ENCODE data around the gene PDZD2.
"Not testable (repeated sequence)": the region's sequence is repeated elsewhere in the genome, so short reads cannot be mapped to it uniquely, and the experiment has no call there.

PDZD2 gene

GRCh38 chr5:31987985-31988710, 349.2 kb downstream of the PDZD2 start:
- DNase-seq = no peak

DNA sequence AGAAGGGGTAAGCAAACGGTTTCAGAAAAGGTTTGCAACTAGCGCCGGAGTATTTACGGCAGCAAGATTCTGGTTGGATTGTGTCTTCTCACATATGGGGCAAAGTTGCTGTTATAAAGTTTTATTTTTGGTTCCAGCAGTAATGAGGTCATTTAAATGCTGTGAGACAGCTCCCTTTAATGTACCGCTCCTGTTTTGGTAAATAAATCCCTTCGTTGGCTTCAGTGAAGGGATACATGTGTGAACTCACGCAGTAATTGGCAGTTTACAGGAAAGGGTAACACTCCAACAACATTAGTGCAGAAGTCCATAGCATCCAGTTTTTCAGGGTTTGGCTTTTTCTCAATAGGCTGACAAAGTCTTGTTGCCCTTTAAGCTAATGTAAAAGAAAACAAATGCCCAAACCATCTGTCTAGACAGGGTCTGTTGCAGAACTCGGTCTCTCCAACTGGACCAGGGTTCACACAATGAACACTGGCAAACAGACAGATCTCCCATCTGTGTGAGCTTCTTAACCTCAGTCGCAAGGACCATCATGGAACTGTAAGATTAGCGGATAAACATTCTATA, 351.2 kb downstream of the PDZD2 start:
- DNase-seq = no peak

- DNase-seq = no peak
Observed at GRCh38 chr5:31990701-31991110, 351.8 kb downstream of the PDZD2 start.

DNA sequence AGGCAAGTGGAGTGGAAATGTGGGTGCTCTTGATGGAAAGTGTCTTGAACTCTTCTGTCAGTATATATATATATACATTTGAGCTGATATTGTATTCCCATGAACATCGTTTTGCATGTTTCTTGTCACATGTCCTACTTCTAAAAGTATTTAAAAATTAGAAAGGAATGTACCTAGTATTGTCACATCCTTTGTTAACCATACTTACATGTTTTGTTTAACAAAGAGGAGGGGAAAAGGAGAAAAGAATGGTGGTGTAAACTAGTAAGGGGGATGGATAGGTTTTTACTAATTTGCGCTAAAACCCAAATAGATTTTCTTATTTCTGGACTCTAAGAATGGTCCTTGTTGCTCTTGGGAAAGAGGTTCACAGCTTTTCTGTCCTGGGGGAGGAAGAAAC, 353.4 kb downstream of the PDZD2 start:
- no peak for DNase-seq

GRCh38 chr5:31993165-31993961, 354.4 kb downstream of the PDZD2 start:
- DNase-seq = no peak

DNA sequence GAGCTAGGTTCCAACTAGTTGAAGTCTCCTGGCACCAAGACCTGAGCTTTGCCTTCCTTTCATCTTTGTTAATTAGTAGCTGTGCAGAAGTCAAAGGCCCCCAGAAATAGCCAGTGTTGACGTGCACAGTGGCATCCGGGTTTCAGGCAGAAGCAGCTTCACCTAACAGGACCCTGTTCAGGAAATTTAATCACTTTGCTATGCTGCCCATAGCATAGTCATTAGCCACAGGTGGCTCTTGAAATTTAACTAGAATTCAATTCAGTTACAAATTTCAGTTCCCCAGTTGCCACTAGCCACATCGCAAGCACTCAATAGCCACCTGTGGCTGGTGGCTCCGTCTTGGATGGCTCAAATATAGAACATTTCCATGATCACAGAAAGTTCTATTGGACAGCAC, 356.1 kb downstream of the PDZD2 start:
- no peak for DNase-seq

- no peak for DNase-seq
Observed at GRCh38 chr5:31995714-31996113, 356.8 kb downstream of the PDZD2 start.

- no peak for DNase-seq
Observed at GRCh38 chr5:31996909-31997308, 358.0 kb downstream of the PDZD2 start.

GRCh38 chr5:31999470-31999869, 360.5 kb downstream of the PDZD2 start:
- DNase-seq = no peak

DNA sequence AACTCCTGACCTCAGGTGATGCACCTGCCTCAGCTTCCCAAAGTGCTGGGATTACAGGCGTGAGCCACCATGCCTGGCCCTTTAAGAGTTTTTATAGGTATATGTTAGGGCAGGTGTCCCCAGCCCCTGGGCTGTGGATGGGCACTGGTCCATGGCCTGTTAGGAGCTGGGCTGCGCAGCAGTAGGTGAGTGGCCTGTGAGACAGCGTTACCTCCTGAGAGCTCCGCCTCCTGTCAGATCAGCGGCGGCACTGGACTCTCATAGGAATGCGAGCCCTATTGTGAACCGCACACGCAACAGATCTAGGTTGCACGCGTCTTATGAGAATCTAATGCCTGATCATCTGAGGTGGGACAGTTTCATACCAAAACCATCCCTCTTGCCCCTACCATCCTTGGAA, 361.8 kb downstream of the PDZD2 start:
- no peak for DNase-seq

GRCh38 chr5:32001284-32001683, 362.4 kb downstream of the PDZD2 start:
- no peak for DNase-seq

DNA sequence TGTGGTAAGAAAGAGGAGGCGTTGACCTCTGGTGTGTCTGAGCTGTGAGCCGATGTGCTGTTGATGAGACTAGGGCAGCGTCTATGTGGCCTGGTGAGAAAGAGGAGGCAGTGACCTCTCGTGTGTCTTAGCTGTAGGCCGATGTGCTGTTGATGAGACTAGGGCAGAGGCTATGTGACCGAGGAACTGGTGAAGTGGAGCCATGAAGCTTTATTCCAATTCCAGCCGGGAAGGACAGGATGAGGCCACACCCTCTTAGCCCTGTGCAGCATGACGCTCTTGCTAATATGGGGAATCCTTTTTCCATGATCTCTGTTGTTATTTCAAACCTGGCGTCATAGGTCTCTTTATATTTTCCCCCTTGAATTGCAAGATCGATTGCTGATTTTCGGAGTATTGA, 362.8 kb downstream of the PDZD2 start:
- DNase-seq = no peak

DNA sequence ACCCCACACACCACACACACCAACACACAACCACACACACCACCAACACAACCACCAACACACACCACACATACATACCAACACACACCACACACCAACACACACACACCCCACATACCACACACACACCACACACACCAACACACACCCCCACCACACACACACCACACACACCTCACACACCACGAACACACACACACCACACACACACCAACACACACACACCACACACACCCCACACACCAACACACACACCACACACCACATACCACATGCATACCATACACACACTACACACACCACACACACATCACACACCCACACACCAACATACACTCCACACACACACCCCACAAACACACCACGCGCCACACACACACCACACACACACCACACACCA, 363.8 kb downstream of the PDZD2 start:
- DNase-seq = no peak

DNA sequence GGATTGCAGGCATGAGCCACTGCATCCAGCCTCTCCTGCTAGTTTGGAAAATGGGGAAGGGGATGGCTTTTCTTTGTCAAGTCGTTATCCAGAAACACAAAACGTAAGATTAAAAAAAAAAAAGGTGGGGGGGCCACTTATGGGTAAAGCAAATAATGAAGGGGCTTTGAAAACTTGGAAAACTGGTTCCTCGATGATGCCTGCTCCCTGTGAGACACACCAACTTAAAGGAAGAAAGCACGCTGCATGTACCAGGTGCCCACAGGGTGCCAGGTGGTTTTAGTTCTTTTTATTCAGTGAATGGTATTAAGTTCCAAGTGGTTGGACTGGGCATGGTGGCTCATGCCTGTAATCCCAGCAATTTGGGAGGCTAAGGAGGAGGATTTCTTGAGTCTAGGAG, 365.1 kb downstream of the PDZD2 start:
- DNase-seq = no peak

- no peak for DNase-seq
Observed at GRCh38 chr5:32004404-32004803, 365.5 kb downstream of the PDZD2 start.

DNA sequence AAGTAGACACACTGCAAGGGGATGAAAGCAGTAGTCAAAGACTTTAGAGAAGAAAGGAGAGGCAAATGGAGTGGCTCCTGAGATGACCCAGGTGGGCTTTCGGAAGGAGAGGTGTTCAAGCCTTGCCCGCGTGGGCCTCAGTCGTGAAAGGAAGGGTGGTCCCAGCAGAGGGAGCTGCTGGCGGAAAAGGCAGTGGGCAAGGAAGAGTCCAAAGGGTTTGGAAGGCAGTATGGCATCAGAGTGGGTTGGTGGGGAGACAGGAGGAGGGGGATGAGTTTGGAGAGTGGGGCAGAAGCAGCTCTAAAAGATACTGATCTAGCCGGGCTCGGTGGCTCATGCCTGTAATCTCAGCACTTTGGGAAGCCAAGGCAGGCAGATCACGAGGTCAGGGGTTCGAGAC, 369.8 kb downstream of the PDZD2 start:
- no peak for DNase-seq

DNA sequence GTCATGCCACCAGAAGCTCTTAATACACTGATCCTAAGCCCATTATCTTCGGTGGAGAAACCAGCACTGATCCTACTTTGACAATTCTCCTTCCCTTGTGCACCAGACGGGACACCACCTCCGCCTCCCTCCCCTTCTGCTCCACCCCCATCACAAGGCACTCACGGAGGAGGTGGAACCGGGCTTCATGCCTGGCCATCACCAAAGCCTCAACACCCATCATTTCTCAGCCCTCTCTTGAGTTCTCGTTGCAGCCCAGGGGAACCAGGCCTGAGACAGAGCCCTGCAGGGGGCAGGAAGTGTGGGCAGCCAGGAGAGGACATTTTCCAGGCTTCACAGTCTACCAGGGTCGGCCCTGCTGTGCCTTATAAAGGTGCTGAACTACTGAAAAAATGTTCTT, 374.7 kb downstream of the PDZD2 start:
- no peak for DNase-seq

DNA sequence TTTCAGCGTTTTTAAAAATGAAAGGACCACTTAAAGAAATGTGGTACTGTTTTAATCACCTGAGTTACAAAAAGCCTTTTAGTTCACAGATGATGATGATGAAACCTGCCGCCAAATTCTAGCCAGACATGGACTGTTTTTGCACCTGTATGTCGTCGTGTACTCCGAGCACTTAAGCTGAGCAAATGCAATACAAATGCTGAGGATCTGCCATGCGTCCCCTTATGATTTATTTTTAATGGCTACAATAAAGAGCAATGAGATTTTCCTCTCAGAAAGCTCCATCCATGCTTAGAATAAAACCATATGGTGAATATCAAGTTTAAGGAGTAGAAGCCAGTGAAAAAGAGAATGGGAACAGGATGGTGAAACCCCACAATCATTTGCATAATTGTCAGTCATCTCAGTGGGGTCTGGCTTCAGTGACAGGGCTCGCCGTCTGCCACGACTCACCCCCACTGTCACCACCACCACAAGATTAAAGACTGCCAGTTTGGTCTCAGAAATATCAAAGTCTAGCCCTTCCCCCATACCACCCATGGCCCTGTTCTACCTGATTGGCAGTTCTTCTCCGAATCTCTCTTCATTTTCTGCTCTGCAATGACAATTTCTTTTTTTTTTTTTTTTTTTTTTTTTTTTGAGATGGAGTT, 375.3 kb downstream of the PDZD2 start:
- DNase-seq = no peak

- not testable (repeated sequence) for DNase-seq
Observed at GRCh38 chr5:32015262-32015661, 376.3 kb downstream of the PDZD2 start.

DNA sequence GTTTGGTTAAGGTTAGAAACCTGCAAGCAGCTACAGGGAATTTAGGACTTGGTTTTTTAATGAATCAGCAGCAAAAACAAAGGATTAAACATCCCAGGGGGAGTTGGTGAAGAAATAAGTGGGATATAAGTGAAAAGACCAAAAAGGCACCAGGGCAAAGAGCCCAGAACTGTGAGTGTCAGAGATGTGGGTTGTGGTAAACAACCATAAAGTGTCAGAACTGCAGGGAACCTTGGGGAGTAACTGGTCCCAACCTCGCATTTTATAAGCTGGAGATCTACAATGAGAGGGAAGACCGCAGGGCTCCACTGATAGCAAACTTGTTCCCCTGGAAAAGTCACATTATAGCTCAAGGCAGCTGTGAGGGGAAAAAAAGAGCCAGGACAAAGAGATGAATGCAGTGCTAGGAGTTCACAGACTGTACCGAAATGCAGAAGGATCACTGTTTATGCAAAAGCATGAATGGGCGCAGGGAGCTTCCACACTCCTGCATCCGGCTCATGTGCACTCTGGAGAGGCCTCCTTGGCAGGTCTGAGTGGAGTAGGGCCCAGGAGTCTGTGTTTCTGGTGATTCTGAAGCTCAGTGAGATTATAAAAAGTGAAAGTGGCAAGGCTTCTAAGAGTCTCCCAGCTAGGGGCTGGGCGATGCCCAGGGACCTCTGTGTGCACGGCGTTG, 378.9 kb downstream of the PDZD2 start:
- DNase-seq = no peak

GRCh38 chr5:32018476-32019436, 379.8 kb downstream of the PDZD2 start:
- DNase-seq = no peak

DNA sequence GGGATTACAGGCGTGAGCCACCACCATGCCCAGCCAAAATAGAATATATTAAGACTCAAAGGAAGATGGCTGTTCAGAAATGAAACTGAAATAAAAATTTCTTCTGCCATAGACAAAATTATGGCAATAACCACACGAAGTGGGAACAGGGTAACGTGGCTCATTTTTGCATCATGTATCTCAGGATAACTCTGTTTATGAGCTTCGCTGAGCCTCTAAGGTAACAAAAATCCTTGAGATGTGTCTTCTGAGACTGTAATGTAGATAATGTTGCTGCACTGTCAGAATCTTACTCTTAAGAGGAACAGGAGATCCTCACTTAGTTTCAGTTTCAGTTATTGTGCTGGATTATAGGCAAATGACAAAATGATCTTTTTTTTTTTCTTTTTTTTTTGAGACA, 381.3 kb downstream of the PDZD2 start:
- DNase-seq = no peak

Measured in CD4-positive, alpha-beta T cell treated with Interleukin-6 for 4 hours (primary cell).